ENCODE measurements around the gene RPS21.

The RPS21 gene

GRCh38 chr20:62354031-62354808 lies 32.7 kb upstream of the RPS21 start:
- no peak for DNase-seq (ENCODE audit: low read depth)

DNA sequence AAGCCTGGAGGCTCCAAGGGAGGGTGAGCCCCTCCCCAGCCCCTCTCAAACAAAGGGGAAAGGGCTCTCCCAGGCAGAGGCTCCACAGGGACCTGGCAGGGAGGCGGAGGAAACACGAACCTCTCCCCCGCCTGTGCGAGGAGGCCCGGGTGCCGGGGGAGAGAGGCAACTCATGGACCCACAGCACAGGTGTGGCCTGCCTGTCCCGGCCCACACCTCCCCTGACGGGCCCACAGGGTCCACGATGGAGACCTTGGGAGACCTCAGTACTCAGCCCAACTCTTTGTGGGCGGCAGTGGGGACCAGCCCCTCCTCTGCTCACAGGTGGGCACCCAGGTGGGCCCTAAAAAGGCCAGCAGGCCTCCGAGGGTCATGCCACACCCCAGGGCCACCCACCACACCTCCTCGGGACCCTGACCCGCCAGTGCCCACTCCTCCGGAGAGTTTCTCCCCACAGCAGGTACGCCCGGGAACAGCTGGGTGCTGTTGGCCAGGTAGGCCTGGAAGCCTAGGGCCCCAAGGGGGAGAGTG lies 32.0 kb upstream of the RPS21 start:
- DNase-seq (ENCODE audit: low read depth), result no peak

GRCh38 chr20:62355516-62355877 lies 31.4 kb upstream of the RPS21 start:
- no peak for DNase-seq (ENCODE audit: low read depth)

DNA sequence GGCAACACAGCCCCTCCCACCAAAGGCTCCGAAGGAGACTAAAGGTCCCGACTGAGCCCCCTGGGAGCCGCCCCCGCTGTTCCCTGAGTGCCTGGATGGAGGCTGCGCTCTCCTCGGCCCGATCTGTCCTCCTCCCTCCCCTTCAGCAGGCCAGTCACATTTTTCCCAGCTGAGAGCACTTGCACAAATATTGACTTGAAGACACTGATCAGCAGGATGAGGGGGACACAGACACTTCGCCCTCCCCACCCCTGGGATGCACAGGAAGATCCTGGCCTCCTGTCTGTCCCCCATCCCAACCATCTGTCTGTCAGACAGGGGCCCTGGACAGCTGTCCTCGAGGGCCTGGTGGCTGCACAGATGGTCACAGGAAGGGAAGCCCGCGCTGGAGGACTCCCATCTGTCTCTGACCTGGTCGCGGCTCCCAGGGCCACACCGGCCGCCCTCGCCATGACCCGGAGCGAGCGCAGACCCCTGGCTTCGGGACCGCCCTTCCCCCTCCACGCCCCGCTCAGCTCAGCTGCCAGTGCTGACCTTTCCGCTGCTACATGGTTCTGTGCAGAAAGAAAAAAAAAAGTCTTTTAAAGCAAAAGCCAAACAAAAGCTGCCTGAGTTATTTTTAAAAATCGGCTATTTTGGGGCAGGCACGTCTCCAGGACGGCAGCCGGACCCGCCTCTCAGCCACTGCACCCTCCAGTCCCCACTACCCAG lies 30.9 kb upstream of the RPS21 start:
- DNase-seq (ENCODE audit: low read depth), result no peak

DNA sequence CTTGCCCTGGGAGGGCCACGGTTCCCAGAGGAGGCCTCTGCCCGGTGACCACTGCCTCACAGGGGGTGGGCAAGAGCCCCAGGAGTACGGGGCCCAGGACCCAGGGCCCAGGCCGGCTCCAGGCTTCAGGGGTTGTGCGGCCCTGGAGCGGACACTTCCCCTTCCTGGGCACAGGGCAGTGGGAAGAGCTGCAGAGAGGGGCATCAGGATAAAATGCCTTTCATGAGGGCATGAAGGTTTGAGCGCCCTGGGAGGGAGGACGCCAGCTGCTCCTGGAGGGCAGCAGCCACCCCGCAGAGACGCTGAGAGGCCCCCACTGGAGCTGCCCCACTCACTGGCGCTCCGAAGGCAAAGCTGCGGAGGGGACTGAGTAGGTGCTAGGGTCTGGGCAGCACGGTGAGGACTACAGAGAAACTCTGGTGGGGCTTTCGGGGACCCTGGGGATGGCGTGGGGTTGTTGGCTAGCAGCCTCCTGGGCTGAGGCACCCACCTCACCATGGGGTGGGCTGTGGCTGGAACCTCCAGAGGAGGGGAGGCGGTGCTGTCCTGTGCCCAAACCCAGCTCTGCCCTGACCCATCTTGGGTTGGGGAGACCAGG lies 30.2 kb upstream of the RPS21 start:
- no peak for DNase-seq (ENCODE audit: low read depth)

DNA sequence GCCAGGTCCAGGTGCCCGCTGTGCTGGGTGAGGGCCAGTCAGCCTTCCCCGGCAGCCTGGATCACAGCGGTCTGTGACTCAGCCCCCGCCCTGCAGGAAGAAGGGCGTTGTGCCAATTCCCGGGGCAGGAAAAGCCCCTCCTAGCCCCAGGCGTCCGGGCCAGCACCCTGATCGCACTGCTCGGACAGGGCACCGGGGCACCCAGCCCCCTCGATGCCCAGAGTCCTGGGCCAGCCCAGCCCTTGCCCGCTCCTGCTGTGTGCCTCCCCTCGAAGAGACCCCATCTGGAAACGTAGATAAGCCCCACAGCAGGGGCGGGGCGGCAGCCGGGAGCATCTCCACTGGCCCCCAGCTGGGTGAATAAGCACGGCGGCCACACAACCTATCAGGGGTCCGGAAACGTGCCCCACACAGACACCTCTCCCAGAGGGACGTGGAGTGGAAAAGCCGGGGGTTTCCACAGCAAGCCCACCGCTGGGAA lies 29.7 kb upstream of the RPS21 start:
- no peak for DNase-seq (ENCODE audit: low read depth)

GRCh38 chr20:62357681-62358080 lies 29.2 kb upstream of the RPS21 start:
- no peak for DNase-seq (ENCODE audit: low read depth)

- no peak for DNase-seq (ENCODE audit: low read depth)
These were observed 28.5 kb upstream of the RPS21 start for GRCh38 chr20:62358171-62359042.

GRCh38 chr20:62359043-62359490 lies 27.8 kb upstream of the RPS21 start:
- DNase-seq (ENCODE audit: low read depth), result no peak

GRCh38 chr20:62359491-62360121 lies 27.3 kb upstream of the RPS21 start:
- no peak for DNase-seq (ENCODE audit: low read depth)

- no peak for DNase-seq (ENCODE audit: low read depth)
These were observed 25.8 kb upstream of the RPS21 start for GRCh38 chr20:62360854-62361798.

DNA sequence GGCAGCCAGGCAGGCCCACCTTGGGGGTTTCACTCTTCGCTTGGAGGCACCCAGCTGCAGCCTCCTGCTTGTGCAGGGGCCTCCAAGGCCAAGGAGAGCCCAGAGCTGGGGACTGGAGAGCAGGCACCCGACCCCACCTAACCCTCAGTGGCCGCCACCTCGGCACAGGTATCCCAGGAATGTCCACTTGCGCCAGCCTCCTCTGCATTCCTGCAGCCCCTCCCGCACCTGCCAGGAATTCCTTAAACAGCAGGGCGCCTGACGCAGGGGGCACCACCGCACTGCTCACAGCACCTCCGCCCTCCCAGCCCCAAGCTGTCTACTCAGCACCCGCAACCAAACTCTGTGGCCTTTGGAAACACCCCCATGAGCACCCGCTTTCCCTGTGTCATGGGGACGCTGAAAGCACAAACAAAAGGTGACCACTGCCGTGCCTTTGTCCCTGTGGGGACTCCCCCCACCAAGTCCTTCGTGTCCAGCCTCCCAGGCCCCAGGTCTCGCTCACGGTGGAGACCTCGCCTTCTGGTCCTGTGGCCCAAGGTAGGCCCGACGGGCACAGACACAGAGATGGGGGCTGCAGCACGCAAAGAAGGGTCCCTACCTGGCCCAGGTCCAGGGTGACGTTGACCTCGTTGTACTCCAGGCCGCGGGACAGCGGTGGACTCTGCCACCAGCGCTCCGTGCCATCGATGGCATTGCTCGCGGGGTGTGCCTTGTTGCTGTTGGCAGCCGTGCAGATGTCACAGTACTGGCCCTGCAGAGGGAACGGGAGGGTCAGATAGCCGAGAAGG lies 24.9 kb upstream of the RPS21 start:
- DNase-seq (ENCODE audit: low read depth), result no peak

- DNase-seq (ENCODE audit: low read depth), result no peak
These were observed 24.3 kb upstream of the RPS21 start for GRCh38 chr20:62362590-62362940.

DNA sequence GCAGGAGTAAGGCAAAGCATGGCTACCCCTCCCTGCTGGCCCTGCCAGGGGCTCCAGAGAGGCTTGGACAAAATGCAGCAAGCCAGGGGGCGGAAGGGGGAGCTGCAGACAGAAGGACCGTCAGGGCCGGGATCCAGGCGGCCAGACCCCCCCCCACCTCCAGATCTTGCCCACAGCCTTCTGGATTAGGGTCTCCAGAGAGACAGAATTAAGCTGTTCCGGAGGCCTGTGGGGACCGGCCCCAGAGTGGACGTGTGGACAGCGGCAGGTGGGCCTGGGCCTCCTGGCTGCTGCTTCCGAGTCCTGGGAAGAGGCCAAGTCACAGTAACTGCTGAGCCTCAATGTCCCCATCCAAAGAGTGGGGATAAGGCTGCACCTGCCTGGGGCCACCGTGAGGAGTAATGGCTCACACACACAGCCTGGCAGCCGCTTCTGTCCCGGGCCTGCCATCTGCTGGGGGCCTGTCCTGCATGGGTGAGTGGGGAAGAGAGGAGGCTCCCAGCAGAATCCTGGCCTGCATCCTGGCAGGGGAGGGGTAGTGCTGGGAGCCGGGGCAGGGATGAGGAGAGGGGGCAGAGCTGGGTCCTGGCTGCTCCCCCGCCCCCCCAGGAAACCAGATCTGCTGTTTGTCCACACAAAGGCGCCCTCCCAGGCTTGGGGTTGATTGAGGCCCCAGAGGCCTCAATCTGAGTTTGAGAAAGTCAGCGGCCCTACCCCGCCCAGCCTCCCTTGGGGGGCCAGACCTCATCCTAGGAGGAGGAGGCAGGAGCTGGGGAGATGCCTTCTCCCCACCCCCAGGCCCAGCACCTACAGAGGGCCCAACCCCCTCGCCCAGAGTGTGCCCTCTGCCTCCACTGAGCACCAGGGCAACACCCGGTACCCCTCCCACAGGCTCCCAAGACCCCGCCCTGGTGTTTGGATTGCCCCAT lies 23.6 kb upstream of the RPS21 start:
- no peak for DNase-seq (ENCODE audit: low read depth)

DNA sequence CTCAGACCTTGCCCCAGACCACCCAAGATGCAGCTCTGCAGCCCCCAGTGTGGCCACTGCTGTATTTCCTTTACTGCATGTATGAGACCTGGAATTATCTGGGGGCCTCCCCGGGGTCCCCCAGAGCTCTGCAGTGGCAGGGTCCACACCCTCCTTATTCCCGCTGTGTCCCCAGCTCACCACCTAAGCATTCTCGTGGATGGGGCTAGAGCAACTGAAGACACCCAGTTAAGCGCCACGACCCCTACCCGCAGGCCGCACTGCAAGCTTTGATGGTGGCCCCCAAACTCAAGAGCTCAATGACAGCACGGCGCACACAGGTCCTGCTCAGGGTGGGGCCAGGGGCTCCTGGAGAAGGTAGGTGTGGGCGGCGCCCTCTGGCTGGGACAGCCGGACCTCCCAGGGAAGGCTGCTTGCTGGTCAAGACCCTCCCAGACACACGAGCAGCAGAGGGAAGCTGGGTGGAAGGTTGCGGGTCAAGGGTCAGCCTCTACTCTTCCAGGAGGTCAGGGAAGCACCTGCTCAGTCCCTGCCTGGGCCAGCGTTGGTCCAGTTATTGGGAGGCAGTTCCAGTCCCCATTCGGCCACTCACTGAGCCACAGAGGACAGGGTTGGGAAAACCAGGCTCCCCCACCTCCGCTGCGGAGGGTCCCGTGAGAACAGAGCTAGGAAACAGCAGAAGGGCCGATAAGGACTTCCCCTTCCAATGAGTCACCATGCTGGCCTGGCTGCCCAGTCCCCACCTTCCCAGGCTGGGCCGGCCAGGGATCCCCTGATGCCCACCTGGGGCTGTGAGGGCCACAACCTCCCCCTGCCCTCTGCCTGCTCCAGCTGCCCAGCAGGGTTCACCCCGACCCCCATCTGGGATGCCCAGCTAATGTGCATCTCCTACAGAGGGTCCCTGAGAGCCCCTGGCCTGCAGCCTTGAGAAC lies 22.7 kb upstream of the RPS21 start:
- no peak for DNase-seq (ENCODE audit: low read depth)

GRCh38 chr20:62364911-62365736 lies 21.8 kb upstream of the RPS21 start:
- DNase-seq (ENCODE audit: low read depth), result no peak
